ENCODE results near the gene ODF2L.

The ODF2L gene

GRCh38 chr1:86395751-86396497 lies at the start of gene ODF2L:
ODF2L (minus strand) TSS chr1:86396323; CDS start chr1:86387027, 9,296 bp downstream.
- TF ChIP-seq CTCF (conservative IDR thresholded peaks at IDR 0.05; ENCODE audit: low read depth, low read length): no peak
- peak within 1 kb of the TSS; percentile 87 for H3K4me2 ChIP-seq
- H3K4me1 ChIP-seq (ENCODE audit: low read depth, poor library complexity, severe bottlenecking): peaks cover 4% of the 10 kb centered on the region
- H3K4me3 ChIP-seq (IDR thresholded peaks at IDR 0.05; ENCODE audit: insufficient read depth, low read depth, low read length): no peak within 1 kb of the TSS
- H3K27ac ChIP-seq: peak within 1 kb of the TSS; percentile 20; the same call in 1 of the 2 replicates
- H3K27me3 ChIP-seq (ENCODE audit: insufficient read depth, low read depth): no peaks in the 10 kb centered on the region
- peak within 1 kb of the TSS; percentile 85 for H2AFZ ChIP-seq (ENCODE audit: low read depth)
- H4K20me1 ChIP-seq (ENCODE audit: insufficient read depth): no peaks in the 10 kb centered on the region
- no peaks in the 10 kb centered on the region for H3K36me3 ChIP-seq (ENCODE audit: insufficient read depth)
- H3K79me2 ChIP-seq (ENCODE audit: insufficient read depth, low read depth): no peaks in the 10 kb centered on the region
- H3K9ac ChIP-seq: peak within 1 kb of the TSS; percentile 24; the same call in 1 of the 2 replicates

- Histone ChIP-seq H3K27ac (no peak overlapping the region), H2AFZ (ENCODE audit: low read depth) (no peak overlapping the region), H3K4me2 (no peak overlapping the region), H3K4me1 (ENCODE audit: low read depth, poor library complexity, severe bottlenecking) (peaks cover 15% of the 10 kb centered on the region), H3K9ac (no peak overlapping the region), H3K36me3 (ENCODE audit: insufficient read depth) (no peaks in the 10 kb centered on the region), H3K27me3 (ENCODE audit: insufficient read depth, low read depth) (no peaks in the 10 kb centered on the region), H3K79me2 (ENCODE audit: insufficient read depth, low read depth) (no peaks in the 10 kb centered on the region), H3K4me3 (IDR thresholded peaks at IDR 0.05; ENCODE audit: insufficient read depth, low read depth, low read length) (no peak overlapping the region), H4K20me1 (ENCODE audit: insufficient read depth) (no peaks in the 10 kb centered on the region)
- no peak for TF ChIP-seq CTCF (conservative IDR thresholded peaks at IDR 0.05; ENCODE audit: low read depth, low read length)
Measured at GRCh38 chr1:86445919-86446318, 49.8 kb upstream of the ODF2L start.

- Histone ChIP-seq H2AFZ (ENCODE audit: low read depth) (no peak overlapping the region), H4K20me1 (ENCODE audit: insufficient read depth) (no peaks in the 10 kb centered on the region), H3K9ac (no peak overlapping the region), H3K4me2 (no peak overlapping the region), H3K4me1 (ENCODE audit: low read depth, poor library complexity, severe bottlenecking) (peaks cover 30% of the 10 kb centered on the region), H3K36me3 (ENCODE audit: insufficient read depth) (no peaks in the 10 kb centered on the region), H3K4me3 (IDR thresholded peaks at IDR 0.05; ENCODE audit: insufficient read depth, low read depth, low read length) (no peak overlapping the region), H3K79me2 (ENCODE audit: insufficient read depth, low read depth) (no peaks in the 10 kb centered on the region), H3K27ac (no peak overlapping the region), H3K27me3 (ENCODE audit: insufficient read depth, low read depth) (no peaks in the 10 kb centered on the region)
- no peak for TF ChIP-seq CTCF (conservative IDR thresholded peaks at IDR 0.05; ENCODE audit: low read depth, low read length)
Measured at GRCh38 chr1:86441997-86442396, 45.9 kb upstream of the ODF2L start.

- TF ChIP-seq CTCF (conservative IDR thresholded peaks at IDR 0.05; ENCODE audit: low read depth, low read length): no peak
- no peaks in the 10 kb centered on the region for H3K79me2 ChIP-seq (ENCODE audit: insufficient read depth, low read depth)
- H4K20me1 ChIP-seq (ENCODE audit: insufficient read depth): no peaks in the 10 kb centered on the region
- H3K4me1 ChIP-seq (ENCODE audit: low read depth, poor library complexity, severe bottlenecking): peaks cover 30% of the 10 kb centered on the region
- no peak overlapping the region for H2AFZ ChIP-seq (ENCODE audit: low read depth)
- H3K27me3 ChIP-seq (ENCODE audit: insufficient read depth, low read depth): no peaks in the 10 kb centered on the region
- no peak overlapping the region; the same call in none of the 2 replicates for H3K4me2 ChIP-seq
- no peak overlapping the region for H3K4me3 ChIP-seq (IDR thresholded peaks at IDR 0.05; ENCODE audit: insufficient read depth, low read depth, low read length)
- no peak overlapping the region for H3K27ac ChIP-seq
- H3K36me3 ChIP-seq (ENCODE audit: insufficient read depth): no peaks in the 10 kb centered on the region
- H3K9ac ChIP-seq: no peak overlapping the region
Measured at GRCh38 chr1:86441581-86441980, 45.5 kb upstream of the ODF2L start.

Data from KMS-11 (cell line).